K562 (cell line): Measurements from ENCODE around the gene PGAP2. TPM values are rescaled to one million over a fixed set of nuclear protein-coding genes. Genes with fewer than 3 reads are reported as not detected.

ENCODE experiments used
- BRCA1 ChIP-seq, 2 experiments: fragments of 450-650 bp in 1 of 2; sonication (generic) in 1 of 2; formaldehyde crosslinking in 1 of 2; IDR thresholded peaks; 2 replicates each; pipeline versions ENCODE4 v1.5.0 to v1.6.1; 2017 to 2020; ENCODE audit warnings: mild to moderate bottlenecking in 1 of 2, missing genetic modification reagents in 1 of 2
- DIDO1 ChIP-seq: fragments of 450-650 bp; IDR thresholded peaks from 2 replicates; pipeline ENCODE4 v1.6.1; 2016; ENCODE audit warnings: low read depth, missing biosample characterization, missing genetic modification characterization
- EHMT2 ChIP-seq: fragments of 450-650 bp; IDR thresholded peaks from 2 replicates; pipeline ENCODE4 v1.6.1; 2018; ENCODE audit warnings: antibody characterized with exemption
- FOXK1 ChIP-seq: sonication (generic); formaldehyde crosslinking; IDR thresholded peaks from 2 replicates; pipeline ENCODE4 v1.8.0; 2022; ENCODE audit warnings: missing genetic modification reagents, mild to moderate bottlenecking, borderline replicate concordance
- GTF2F1 ChIP-seq: IDR thresholded peaks from 2 replicates; pipeline ENCODE4 v1.6.1; 2011; ENCODE audit warnings: low read depth, low read length, improper control_type of control experiment
- HIVEP1 ChIP-seq: fragments of 250-450 bp; sonication (Bioruptor Pico); IDR thresholded peaks from 2 replicates; pipeline ENCODE4 v1.4.0; 2020; ENCODE audit warnings: mild to moderate bottlenecking
- KLF10 ChIP-seq: fragments of 250-450 bp; sonication (Bioruptor Pico); IDR thresholded peaks from 2 replicates; pipeline ENCODE4 v1.6.1; 2021; ENCODE audit warnings: matching md5 sums
- LCOR ChIP-seq: sonication (generic); formaldehyde crosslinking; IDR thresholded peaks from 2 replicates; pipeline ENCODE4 v1.8.0; 2022; ENCODE audit warnings: mild to moderate bottlenecking, missing genetic modification reagents
- MCM5 ChIP-seq: fragments of 450-650 bp; IDR thresholded peaks from 2 replicates; pipeline ENCODE4 v1.6.1; 2016; ENCODE audit warnings: low read depth
- RBM22 ChIP-seq: fragments of 200-400 bp; formaldehyde crosslinking; IDR thresholded peaks from 2 replicates; pipeline ENCODE4 v1.6.1; 2018; ENCODE audit warnings: low read length, low read depth; ENCODE audit not compliant: poor library complexity, severe bottlenecking
- SMAD4 ChIP-seq: fragments of 250-450 bp; sonication (Bioruptor Pico); conservative IDR thresholded peaks from 2 replicates; pipeline ENCODE4 v1.8.0; 2021; ENCODE audit warnings: inconsistent platforms, mild to moderate bottlenecking, moderate library complexity
- SRF ChIP-seq, 2 experiments: fragments of 250-450, 450-650 bp in 1 of 2; sonication (Bioruptor Pico) in 1 of 2; sonication (generic) in 1 of 2; formaldehyde crosslinking; IDR thresholded peaks; 2 replicates each; pipeline versions ENCODE4 v1.5.0 to v1.5.1; 2020 to 2022; ENCODE audit warnings: mild to moderate bottlenecking in 1 of 2, missing genetic modification reagents in 1 of 2
- TARDBP ChIP-seq: fragments of 450-650 bp; IDR thresholded peaks from 2 replicates; pipeline ENCODE4 v1.6.1; 2016
- XRCC3 ChIP-seq: fragments of 450-650 bp; IDR thresholded peaks from 2 replicates; pipeline ENCODE4 v1.6.1; 2017; ENCODE audit warnings: mild to moderate bottlenecking, moderate library complexity
- ZFPM2 ChIP-seq: fragments of 250-450 bp; sonication (Bioruptor Pico); IDR thresholded peaks from 2 replicates; pipeline ENCODE4 v1.5.1; 2022; ENCODE audit warnings: mild to moderate bottlenecking
- ZNF764 ChIP-seq: fragments of 250-450 bp; sonication (Bioruptor Pico); IDR thresholded peaks from 2 replicates; pipeline ENCODE4 v1.4.0; 2020; ENCODE audit warnings: low read depth, mild to moderate bottlenecking, moderate library complexity
- ZSCAN32 ChIP-seq: fragments of 450-650 bp; formaldehyde crosslinking; IDR thresholded peaks from 2 replicates; pipeline ENCODE4 v1.4.0; 2020; ENCODE audit warnings: mild to moderate bottlenecking, moderate library complexity
- polyA plus RNA-seq, 8 experiments: library from polyadenylated mRNA; depleted of rRNA in 4 of 8; stranded (reverse) in 5 of 8; unstranded in 3 of 8; fragments of >200 nt; fragmentation: Nextera tagmentation in 2 of 8; fragmentation: Illumina TruSeq in 1 of 8; extraction: Ambion mirVana in 2 of 8; extraction: Trizol in 1 of 8; gene quantifications; 2 replicates each; pipeline versions ENCODE4 v1.2.1 to v1.2.3, GENCODE V29; 2011 to 2014; ENCODE audit warnings: inconsistent platforms in 1 of 8, missing spikeins in 1 of 8
- total RNA-seq, 7 experiments: library from RNA; depleted of rRNA in 6 of 7; stranded (reverse); fragments of >200 nt in 6 of 7; fragmentation: Illumina TruSeq in 2 of 7; extraction: Trizol in 2 of 7; gene quantifications; 2 replicates each; pipeline versions ENCODE4 v1.2.1 to v1.2.3, GENCODE V29; 2011 to 2021; ENCODE audit warnings: low replicate concordance in 1 of 7
- TF ChIP-seq, protein P1 (sequence below): fragments of 450-650 bp; conservative IDR thresholded peaks from 2 replicates; pipeline ENCODE4 v1.6.1; 2016; ENCODE audit warnings: missing genetic modification characterization, low read depth, mild to moderate bottlenecking, control low read depth, missing compliant biosample characterization
- TF ChIP-seq, protein P2 (sequence below): sonication (generic); formaldehyde crosslinking; IDR thresholded peaks from 2 replicates; pipeline ENCODE4 v1.8.1; 2023; ENCODE audit warnings: mild to moderate bottlenecking, missing genetic modification reagents
- TF ChIP-seq, protein P3 (sequence below): sonication (generic); formaldehyde crosslinking; IDR thresholded peaks from 2 replicates; pipeline ENCODE4 v1.9.0; 2022; ENCODE audit warnings: mild to moderate bottlenecking, missing genetic modification reagents
- TF ChIP-seq, protein P4 (sequence below): fragments of 250-450 bp; sonication (Bioruptor Pico); IDR thresholded peaks from 2 replicates; pipeline ENCODE4 v1.5.0; 2021
- TF ChIP-seq, protein P5 (sequence below), 2 experiments: fragments of 450-650 bp in 1 of 2; sonication (generic) in 1 of 2; formaldehyde crosslinking in 1 of 2; IDR thresholded peaks in 1 of 2; conservative IDR thresholded peaks in 1 of 2; 2 replicates each; pipeline versions ENCODE4 v1.6.1 to v1.8.1; 2016 to 2023; ENCODE audit warnings: mild to moderate bottlenecking in 2 of 2, moderate library complexity in 2 of 2, inconsistent platforms in 1 of 2, missing genetic modification reagents in 1 of 2

PGAP2 gene
- total and polyA plus RNA-seq, 9 of the 15 experiments (the other 6 are each of a cell fraction or from before 2014, with no cell fraction given), result 17.9 to 47.2 (median 33.7) TPM

DNA sequence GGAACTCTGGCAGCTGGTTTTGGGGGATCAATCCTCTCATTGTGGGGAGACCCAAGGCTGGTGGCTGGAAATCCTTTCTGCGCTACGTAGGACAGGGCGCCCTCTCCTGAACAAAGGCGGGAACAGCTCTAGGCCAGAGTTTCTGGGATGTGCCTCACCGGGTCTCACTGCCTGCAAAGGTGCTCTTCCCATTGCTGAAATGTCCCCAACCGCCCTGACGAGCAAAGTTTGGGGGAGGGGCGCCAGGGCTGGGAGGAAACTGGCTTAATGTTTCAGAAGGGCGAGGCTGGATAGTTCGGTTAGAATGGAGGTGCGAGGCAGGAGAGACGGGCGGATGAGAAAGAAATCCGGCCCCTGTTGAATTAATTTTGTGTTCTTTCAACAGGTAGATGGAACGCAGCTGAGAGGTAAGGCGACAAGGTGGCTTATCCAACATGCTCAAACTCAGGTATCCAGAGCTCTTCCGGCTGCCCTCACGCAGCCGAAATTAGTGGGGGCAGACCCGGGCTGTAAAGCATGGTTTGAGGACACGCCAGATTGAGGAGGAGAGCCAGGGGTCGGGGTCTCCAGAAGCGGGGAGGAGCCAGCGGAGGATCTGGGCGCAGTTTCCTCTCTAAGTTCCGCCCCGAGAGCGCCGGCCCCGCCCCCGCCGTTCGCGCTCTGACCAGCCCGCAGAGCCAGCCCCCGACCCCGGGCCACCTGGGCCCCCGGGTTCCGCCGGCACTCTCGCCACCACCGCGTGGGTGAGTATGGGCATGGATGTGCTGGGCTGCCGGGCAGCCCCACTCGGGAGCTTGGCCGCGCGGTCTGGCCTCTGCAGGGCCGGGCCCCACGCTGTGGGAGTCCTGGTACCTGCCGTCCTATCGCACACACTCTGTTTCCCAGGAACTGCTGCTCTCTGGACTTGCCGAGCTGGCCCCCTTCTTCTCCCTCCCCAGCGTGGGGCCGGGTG is at the start of gene PGAP2 (continued):
- TF ChIP-seq, protein P1, sequence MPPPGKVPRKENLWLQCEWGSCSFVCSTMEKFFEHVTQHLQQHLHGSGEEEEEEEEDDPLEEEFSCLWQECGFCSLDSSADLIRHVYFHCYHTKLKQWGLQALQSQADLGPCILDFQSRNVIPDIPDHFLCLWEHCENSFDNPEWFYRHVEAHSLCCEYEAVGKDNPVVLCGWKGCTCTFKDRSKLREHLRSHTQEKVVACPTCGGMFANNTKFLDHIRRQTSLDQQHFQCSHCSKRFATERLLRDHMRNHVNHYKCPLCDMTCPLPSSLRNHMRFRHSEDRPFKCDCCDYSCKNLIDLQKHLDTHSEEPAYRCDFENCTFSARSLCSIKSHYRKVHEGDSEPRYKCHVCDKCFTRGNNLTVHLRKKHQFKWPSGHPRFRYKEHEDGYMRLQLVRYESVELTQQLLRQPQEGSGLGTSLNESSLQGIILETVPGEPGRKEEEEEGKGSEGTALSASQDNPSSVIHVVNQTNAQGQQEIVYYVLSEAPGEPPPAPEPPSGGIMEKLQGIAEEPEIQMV, result no peak
- no peak for TF ChIP-seq RBM22
- no peak for TF ChIP-seq MCM5
- TF ChIP-seq, protein P2, sequence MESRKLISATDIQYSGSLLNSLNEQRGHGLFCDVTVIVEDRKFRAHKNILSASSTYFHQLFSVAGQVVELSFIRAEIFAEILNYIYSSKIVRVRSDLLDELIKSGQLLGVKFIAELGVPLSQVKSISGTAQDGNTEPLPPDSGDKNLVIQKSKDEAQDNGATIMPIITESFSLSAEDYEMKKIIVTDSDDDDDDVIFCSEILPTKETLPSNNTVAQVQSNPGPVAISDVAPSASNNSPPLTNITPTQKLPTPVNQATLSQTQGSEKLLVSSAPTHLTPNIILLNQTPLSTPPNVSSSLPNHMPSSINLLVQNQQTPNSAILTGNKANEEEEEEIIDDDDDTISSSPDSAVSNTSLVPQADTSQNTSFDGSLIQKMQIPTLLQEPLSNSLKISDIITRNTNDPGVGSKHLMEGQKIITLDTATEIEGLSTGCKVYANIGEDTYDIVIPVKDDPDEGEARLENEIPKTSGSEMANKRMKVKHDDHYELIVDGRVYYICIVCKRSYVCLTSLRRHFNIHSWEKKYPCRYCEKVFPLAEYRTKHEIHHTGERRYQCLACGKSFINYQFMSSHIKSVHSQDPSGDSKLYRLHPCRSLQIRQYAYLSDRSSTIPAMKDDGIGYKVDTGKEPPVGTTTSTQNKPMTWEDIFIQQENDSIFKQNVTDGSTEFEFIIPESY (CRISPR knock-in tag), result no peak
- TF ChIP-seq XRCC3, result no peak
- TF ChIP-seq, protein P3, sequence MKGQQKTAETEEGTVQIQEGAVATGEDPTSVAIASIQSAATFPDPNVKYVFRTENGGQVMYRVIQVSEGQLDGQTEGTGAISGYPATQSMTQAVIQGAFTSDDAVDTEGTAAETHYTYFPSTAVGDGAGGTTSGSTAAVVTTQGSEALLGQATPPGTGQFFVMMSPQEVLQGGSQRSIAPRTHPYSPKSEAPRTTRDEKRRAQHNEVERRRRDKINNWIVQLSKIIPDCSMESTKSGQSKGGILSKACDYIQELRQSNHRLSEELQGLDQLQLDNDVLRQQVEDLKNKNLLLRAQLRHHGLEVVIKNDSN (CRISPR knock-in tag), result no peak
- no peak for TF ChIP-seq FOXK1 (CRISPR knock-in tag)
- no peak; the same call in 1 of the 2 replicates for TF ChIP-seq EHMT2
- no peak for TF ChIP-seq GTF2F1
- TF ChIP-seq SMAD4, result no peak
- no peak for TF ChIP-seq SRF (CRISPR knock-in tag; IDR thresholded peaks at IDR 0.05)
- TF ChIP-seq HIVEP1 (CRISPR knock-in tag), result no peak
- TF ChIP-seq DIDO1 (tag), result no peak
- TF ChIP-seq, protein P4, sequence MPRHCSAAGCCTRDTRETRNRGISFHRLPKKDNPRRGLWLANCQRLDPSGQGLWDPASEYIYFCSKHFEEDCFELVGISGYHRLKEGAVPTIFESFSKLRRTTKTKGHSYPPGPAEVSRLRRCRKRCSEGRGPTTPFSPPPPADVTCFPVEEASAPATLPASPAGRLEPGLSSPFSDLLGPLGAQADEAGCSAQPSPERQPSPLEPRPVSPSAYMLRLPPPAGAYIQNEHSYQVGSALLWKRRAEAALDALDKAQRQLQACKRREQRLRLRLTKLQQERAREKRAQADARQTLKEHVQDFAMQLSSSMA (CRISPR knock-in tag), result no peak
- no peak for TF ChIP-seq BRCA1 (IDR thresholded peaks at IDR 0.05)
- no peak for TF ChIP-seq BRCA1 (CRISPR knock-in tag; IDR thresholded peaks at IDR 0.05)
- TF ChIP-seq LCOR, result peak; percentile 62; the same call in 1 of the 2 replicates
- no peak for TF ChIP-seq KLF10
- TF ChIP-seq, protein P5, sequence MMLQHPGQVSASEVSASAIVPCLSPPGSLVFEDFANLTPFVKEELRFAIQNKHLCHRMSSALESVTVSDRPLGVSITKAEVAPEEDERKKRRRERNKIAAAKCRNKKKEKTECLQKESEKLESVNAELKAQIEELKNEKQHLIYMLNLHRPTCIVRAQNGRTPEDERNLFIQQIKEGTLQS (IDR thresholded peaks at IDR 0.05), result no peak
- TF ChIP-seq, protein P5 (CRISPR knock-in tag; conservative IDR thresholded peaks at IDR 0.05), result no peak; the same call in 1 of the 2 replicates
- TF ChIP-seq ZFPM2 (CRISPR knock-in tag), result no peak
- no peak for TF ChIP-seq ZNF764 (CRISPR knock-in tag)
- no peak for TF ChIP-seq TARDBP
- no peak for TF ChIP-seq ZSCAN32 (CRISPR knock-in tag)
